Measurements from ENCODE around the gene PEAK1.

PEAK1 gene, protein sequence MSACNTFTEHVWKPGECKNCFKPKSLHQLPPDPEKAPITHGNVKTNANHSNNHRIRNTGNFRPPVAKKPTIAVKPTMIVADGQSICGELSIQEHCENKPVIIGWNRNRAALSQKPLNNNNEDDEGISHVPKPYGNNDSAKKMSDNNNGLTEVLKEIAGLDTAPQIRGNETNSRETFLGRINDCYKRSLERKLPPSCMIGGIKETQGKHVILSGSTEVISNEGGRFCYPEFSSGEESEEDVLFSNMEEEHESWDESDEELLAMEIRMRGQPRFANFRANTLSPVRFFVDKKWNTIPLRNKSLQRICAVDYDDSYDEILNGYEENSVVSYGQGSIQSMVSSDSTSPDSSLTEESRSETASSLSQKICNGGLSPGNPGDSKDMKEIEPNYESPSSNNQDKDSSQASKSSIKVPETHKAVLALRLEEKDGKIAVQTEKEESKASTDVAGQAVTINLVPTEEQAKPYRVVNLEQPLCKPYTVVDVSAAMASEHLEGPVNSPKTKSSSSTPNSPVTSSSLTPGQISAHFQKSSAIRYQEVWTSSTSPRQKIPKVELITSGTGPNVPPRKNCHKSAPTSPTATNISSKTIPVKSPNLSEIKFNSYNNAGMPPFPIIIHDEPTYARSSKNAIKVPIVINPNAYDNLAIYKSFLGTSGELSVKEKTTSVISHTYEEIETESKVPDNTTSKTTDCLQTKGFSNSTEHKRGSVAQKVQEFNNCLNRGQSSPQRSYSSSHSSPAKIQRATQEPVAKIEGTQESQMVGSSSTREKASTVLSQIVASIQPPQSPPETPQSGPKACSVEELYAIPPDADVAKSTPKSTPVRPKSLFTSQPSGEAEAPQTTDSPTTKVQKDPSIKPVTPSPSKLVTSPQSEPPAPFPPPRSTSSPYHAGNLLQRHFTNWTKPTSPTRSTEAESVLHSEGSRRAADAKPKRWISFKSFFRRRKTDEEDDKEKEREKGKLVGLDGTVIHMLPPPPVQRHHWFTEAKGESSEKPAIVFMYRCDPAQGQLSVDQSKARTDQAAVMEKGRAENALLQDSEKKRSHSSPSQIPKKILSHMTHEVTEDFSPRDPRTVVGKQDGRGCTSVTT (N-terminal part only)

DNA sequence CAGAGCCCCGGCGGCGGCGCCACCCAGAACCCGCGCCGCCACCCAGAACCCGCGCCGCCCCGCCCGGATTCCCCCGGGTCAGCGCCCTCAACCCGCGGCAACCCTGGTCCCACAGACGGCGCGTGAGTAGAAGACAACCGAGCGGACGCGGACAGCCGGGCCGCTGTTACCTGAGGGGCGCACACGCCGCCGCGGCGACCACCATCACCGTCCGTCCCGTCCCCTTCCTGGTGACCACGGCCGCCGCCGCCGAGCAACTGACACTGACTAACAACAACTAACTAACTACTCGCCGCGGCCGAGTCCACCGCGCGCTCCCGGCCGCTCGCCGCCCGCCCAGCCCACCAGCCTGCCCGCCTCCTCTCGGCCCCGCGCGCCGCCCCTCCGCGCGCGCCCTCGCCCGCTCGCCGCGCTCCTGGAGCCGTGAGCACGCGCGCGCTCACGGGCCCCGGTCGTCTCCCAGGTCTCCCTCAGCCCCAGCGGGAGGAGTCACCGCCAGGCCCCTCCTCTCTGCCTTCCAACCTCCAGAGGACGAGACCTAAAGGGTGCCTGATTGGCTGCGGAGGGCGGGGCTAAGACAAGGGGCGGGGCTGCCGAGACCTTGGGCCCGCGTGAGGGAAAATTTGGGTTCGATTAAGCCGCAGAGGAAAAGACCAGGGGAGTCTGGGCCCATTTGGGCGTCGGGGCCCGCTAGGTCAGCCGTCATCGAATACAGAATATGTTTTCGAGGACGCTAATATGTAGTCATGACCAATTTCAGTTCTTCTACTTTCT, at the start of gene PEAK1:
Gene PEAK1, minus strand, starts transcription at position 269 of the 774 bp plus-strand sequence. CDS start 238,178 bp downstream, outside the sequence.
- DNase-seq, result peak; percentile 100

- no peak for DNase-seq
Measured at GRCh38 chr15:77468896-77469295, 49.0 kb upstream of the PEAK1 start.

DNA sequence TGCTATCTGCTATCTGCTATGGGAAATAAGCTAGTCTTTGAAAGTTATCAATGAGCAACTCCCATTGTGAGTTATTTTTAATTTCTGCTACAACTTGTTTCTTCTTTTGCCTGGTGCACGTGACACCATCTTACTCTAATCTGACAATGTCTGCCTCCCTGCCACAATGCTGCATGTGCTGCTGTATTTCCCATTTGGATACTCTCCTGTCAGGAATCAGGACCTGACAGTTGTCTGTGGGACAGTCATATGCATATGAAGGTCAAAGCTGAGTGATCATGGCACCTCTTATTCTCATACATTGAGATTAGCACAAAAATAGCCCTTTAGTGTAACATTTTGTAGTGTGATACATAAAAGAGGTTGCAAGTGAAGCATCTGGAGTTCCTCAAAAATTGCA, 46.6 kb upstream of the PEAK1 start:
- DNase-seq, result no peak

DNA sequence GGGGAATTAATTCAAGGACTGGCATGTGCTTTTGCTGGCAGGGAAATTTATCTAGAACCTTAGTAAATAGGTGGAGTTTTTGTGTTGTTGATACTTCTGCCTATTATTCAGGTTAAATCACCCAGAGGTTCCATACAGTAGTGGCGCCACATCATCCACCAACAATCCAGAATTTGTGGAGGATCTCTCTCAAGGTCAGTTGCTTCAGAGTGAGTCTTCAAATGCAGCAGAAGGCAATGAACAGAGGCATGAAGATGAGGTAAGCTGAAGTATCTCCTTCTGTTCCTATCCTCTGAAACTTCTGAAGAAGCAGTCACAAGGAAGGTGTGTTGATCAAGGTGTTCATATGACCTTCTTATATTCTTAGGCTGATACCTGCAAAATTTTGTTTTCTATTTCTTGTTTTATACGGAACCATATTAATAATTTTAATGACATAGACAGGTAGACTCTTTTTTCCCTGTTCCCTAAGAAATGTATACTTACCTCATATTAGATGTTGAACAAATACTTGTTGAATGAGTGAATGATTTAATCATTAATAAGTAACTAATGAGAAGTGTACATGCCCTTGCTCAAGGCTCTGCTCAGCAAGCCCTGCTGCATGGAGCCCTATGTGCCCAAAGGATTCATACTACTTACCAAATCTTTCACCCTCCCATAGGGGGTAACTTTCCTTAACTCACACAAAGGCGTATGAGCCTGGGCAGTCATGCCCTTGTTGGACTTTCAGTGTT, 44.4 kb upstream of the PEAK1 start:
- no peak for DNase-seq

GRCh38 chr15:77461486-77461885, 41.6 kb upstream of the PEAK1 start:
- peak; percentile 62 for DNase-seq

DNA sequence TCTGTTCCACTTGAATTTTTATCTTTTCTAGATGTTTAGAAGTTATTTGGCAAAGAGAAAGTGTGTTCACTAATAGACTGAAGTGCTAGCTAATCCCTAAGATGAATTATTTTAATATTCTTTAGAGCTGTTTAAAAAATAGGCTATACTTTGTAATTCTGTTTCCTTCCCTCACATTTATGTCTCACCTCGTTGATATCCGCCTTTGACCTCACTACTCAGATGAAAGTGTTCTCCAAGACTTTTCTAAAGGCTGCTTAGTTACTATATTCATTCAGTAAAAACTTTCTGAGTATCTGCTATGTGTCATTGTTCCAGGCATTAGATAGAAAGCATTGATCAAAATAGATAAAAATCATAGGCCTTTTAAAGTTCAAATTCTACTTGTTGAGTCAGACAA, 39.1 kb upstream of the PEAK1 start:
- no peak for DNase-seq

DNA sequence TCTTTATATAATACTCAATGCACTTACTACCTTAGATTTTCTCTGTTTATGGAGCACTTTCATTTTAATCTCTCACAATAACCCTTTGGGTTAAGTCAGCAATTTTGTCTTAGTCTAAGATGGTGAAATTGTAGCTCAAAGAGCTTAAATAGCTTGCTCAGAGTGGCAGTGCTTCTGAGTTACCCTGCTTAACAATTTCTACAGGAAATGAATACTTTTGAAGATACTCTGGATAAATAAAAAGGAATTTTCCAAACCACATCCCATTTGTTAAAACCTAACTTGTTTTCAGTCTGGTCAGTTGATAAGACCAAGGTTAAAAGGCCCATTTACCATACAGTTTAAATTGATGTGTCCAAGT, 38.0 kb upstream of the PEAK1 start:
- DNase-seq, result peak; percentile 60

- peak; percentile 27 for DNase-seq
Measured at GRCh38 chr15:77457191-77457904, 37.4 kb upstream of the PEAK1 start.

GRCh38 chr15:77456746-77457145, 36.8 kb upstream of the PEAK1 start:
- no peak for DNase-seq

- peak; percentile 31 for DNase-seq
Measured at GRCh38 chr15:77455696-77456321, 35.9 kb upstream of the PEAK1 start.

GRCh38 chr15:77454951-77455350, 35.0 kb upstream of the PEAK1 start:
- DNase-seq, result no peak

GRCh38 chr15:77454265-77454664, 34.4 kb upstream of the PEAK1 start:
- peak; percentile 61 for DNase-seq

- no peak for DNase-seq
Measured at GRCh38 chr15:77446840-77447390, 27.0 kb upstream of the PEAK1 start.

DNA sequence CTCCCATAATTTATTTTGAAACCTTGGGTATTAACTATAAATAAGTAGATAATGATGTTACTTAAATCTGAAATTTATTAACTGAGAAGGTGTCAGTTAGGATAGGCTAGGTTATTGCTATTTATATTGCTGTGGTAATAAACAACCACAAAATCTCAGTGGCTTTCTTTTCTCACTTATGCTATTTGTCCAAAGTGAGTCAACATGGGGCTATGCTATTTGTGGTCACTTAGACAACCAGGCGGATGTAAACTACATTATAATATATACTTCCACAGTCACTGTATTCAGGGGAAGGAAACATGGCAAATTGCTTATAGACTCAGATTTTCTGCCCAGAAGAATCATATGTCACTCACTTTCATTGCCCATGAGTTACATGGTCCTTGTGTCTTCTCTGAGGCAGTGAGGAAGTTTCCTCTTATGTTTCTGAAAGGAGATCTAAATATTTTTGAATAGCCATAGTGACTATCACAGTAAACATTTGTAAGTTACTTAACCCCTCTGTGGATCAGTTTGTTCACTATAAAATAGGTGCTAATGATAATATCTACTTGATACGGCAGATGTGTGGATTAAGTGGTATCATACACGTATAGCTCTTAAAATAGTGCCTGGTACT, 20.6 kb upstream of the PEAK1 start:
- peak; percentile 64 for DNase-seq

DNA sequence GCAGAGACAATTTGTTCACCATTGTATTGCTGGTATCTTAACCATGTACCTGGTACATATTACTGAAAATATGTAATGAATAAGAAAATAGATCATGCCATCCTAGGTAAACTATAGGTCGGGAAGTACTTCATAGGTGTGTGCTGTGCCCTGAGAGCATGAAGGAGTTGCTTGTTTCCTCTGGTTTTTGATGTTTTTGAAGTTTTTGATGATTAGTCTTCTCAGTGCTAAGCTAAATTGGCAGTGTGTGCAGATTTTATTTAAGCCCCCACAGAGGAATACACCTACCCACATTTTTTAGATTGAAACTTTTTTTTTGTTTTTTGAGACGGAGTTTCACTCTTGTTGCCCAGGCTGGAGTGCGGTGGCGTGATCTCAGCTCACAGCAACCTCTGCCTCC, 17.4 kb upstream of the PEAK1 start:
- no peak for DNase-seq

DNA sequence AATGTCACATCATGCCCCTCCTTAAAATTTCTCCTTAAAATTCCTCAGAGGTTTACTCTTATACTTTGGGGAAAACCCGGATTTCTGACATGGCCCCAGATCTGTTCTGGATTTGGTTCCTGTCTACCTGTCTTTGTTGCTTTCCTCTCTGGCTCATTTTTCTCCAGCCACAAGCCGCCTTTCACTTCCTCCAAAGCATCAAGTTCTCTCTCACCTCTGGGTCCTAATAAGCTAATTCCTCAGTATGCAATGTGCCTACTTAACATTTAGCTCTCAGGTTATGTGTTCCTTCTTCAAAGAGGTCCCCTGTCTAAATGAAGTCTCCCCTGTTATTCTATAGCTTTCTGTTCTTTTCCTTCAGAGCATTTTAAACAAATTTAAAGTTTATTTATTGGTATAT, 16.9 kb upstream of the PEAK1 start:
- no peak for DNase-seq

GRCh38 chr15:77430652-77431051, 10.7 kb upstream of the PEAK1 start:
- DNase-seq, result no peak

- DNase-seq, result no peak
Measured at GRCh38 chr15:77430213-77430612, 10.3 kb upstream of the PEAK1 start.

GRCh38 chr15:77426871-77427270, 7.0 kb upstream of the PEAK1 start:
- DNase-seq, result no peak

DNA sequence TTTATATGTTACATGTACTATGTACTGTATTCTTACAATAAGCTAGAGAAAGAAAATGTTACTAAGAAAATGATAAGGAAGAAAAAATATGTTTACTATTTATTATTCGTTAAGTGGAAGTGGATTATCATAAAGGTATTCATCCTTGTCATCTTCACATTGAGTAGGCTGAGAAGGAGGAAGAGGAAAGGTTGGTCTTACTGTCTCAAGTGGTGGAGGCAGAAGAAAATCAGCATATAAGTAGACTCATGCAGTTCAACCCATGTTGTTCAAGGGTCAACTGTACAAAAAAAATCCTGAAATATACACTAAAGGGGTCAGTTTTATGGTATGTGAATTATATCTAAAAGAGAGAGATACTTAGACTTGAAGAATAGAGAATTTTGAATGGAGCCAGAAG, 6.5 kb upstream of the PEAK1 start:
- no peak for DNase-seq

All from NCI-H226 (cell line).